Naive B cell (primary cell): ENCODE measurements around the gene KBTBD7. TPM values are rescaled to one million over a fixed set of nuclear protein-coding genes. Genes with fewer than 3 reads are reported as not detected.

Source experiments
- ATAC-seq, 2 donors: fragments of 150-1000 bp; cut with Tn5 transposase; 2 replicates each; pipeline ENCODE4 v1.10.0; 2021; ENCODE audit warnings: low read depth in 2 of 2, mild to moderate bottlenecking in 2 of 2, moderate library complexity in 2 of 2
- DNase-seq: peaks from one replicate; pipeline ENCODE4 v3.0.0; 2022
- H3K27ac Mint-ChIP-seq, 6 donors: one replicate each; pipeline ENCODE4 v1.8.0; 2020 to 2022; ENCODE audit warnings: mild to moderate bottlenecking in 6 of 6, mixed read lengths in 6 of 6, moderate library complexity in 5 of 6, inconsistent platforms in 2 of 6
- H3K27me3 Mint-ChIP-seq, 3 donors: one replicate each; pipeline ENCODE4 v1.8.0; 2021 to 2022; ENCODE audit warnings: mixed read lengths in 3 of 3, mild to moderate bottlenecking in 1 of 3
- H3K36me3 Mint-ChIP-seq, 2 donors: one replicate each; pipeline ENCODE4 v1.8.0; 2020 to 2022; ENCODE audit warnings: mixed read lengths in 2 of 2, inconsistent platforms in 1 of 2, mild to moderate bottlenecking in 1 of 2
- H3K4me1 Mint-ChIP-seq, 3 donors: one replicate each; pipeline ENCODE4 v1.8.0; 2020 to 2022; ENCODE audit warnings: mixed read lengths in 3 of 3, inconsistent platforms in 1 of 3, mild to moderate bottlenecking in 1 of 3, moderate library complexity in 1 of 3
- H3K4me3 Mint-ChIP-seq, 8 donors: one replicate each; pipeline ENCODE4 v1.8.0; 2020 to 2022; ENCODE audit warnings: mild to moderate bottlenecking in 8 of 8, mixed read lengths in 8 of 8, moderate library complexity in 8 of 8, inconsistent platforms in 2 of 8
- H3K9me3 Mint-ChIP-seq, 7 donors: one replicate each; pipeline ENCODE4 v1.8.0; 2020 to 2022; ENCODE audit warnings: mixed read lengths in 7 of 7, mild to moderate bottlenecking in 5 of 7, inconsistent platforms in 2 of 7, moderate library complexity in 1 of 7
- polyA plus RNA-seq, 6 donors: library from polyadenylated mRNA; unstranded; fragments of 300-500 nt; fragmentation: Illumina TruSeq; gene quantifications; one replicate each; pipeline ENCODE4 v1.2.3, GENCODE V29; 2021; ENCODE audit warnings: low read depth in 6 of 6

Gene KBTBD7
- polyA plus RNA-seq, 6 donors from 2014 or later: 3.4 to 11.7 (median 6.9) TPM

DNA sequence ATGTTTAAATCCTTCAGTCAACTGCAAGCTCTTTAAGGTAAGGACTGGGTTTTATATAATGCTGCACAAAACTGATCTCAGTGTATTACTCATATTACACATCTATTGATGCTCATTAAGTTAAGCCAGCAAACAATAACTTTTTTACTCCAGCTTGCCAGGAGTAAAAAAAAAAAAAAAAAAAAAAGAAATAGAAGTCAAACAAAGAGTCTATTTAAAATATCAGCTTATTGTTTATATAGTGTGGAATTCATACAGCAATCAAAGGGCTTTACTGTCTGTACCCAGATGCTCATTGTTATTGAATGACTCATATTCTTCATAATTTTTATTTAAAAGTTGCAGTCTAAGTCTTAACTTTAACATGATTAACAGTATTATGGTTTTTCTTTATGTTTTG lies 21.8 kb upstream of the KBTBD7 start:
- Mint-ChIP-seq H3K4me1 (no peaks in the 10 kb centered on the region), H3K27me3 (no peaks in the 10 kb centered on the region), H3K9me3 (peaks cover 0 to 12% (median 4%) of the 10 kb centered on the region in 7 donors), H3K36me3 (peaks cover 3 to 4% of the 10 kb centered on the region in 2 donors), H3K27ac (no peak overlapping the region), H3K4me3 (no peak overlapping the region)
- no peak for ATAC-seq
- DNase-seq: no peak

DNA sequence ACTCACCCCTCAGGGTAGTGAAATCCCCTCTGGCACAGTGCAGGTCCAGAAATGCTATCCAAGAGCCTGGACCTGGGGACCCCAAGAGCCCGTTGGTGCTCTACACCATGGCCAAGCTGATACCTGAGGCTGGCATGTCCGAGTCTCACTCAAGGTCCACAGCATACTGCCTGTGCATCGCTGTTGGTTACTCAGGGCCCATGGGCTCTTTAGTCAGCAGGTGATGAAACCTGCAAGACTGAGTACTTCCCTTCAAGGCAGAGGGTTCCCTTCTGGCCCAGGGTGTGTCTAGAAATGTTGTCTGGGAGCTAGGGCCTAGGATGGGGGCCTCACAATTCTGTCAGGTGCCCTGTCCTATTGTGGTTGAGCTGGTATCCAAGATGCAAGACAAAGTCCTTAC lies 19.6 kb upstream of the KBTBD7 start:
- Mint-ChIP-seq H3K27ac (no peak overlapping the region), H3K9me3 (peaks cover 0 to 17% (median 8%) of the 10 kb centered on the region in 7 donors), H3K4me3 (no peak overlapping the region), H3K27me3 (no peaks in the 10 kb centered on the region), H3K36me3 (peaks cover 5 to 8% of the 10 kb centered on the region in 2 donors), H3K4me1 (no peaks in the 10 kb centered on the region)
- ATAC-seq (no peak), DNase-seq (no peak)

DNA sequence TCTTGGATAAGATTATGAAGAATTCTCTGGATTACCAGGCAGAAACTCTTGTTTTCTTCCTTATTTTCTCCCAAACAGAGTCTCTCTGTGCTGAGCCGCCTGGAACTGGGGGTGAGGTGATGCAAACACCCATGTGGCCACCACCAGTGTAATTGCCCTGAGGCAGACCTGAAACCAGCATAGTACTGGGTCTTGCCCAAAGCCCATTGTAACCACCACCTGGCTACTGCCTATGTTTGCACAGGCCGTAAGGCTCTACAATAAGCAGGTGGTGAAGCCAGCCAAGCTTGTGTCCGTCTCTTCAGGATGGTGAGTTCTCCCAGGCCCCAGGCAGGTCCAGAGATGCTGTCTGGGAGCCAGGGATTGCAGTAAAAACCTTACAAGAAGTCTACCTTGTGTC lies 18.9 kb upstream of the KBTBD7 start:
- peak overlapping the region in 3 of 6 donors; percentile 15 to 77 (median 39) for H3K27ac Mint-ChIP-seq
- H3K27me3 Mint-ChIP-seq: no peaks in the 10 kb centered on the region
- ATAC-seq (no peak), DNase-seq (no peak)
- no peak overlapping the region for H3K4me3 Mint-ChIP-seq
- peaks cover 5 to 8% of the 10 kb centered on the region in 2 donors for H3K36me3 Mint-ChIP-seq
- peaks cover 0 to 19% (median 11%) of the 10 kb centered on the region in 7 donors for H3K9me3 Mint-ChIP-seq
- H3K4me1 Mint-ChIP-seq: no peaks in the 10 kb centered on the region

DNA sequence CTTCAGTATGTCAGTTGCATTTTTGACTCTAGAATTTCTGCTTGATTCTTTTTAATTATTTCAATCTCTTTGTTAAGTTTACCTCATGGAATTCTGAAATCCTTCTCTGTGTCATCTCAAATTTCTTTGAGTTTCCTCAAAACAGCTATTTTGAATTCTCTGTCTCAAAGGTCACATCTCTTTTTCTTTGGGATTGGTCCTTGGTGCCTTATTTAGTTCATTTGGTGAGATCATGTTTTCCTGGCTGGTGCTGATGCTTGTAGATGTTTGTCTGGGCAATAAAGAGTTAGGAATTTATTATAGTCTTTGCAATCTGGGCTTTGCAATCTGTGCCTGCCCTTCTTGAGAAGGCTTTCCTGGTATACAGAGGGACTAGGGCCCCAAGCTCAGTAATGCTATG lies 18.5 kb upstream of the KBTBD7 start:
- no peaks in the 10 kb centered on the region for H3K27me3 Mint-ChIP-seq
- peak overlapping the region in 2 of 6 donors; percentile 39 to 77 for H3K27ac Mint-ChIP-seq
- DNase-seq (no peak), ATAC-seq (no peak)
- no peaks in the 10 kb centered on the region for H3K4me1 Mint-ChIP-seq
- H3K36me3 Mint-ChIP-seq: peaks cover 5 to 8% of the 10 kb centered on the region in 2 donors
- H3K4me3 Mint-ChIP-seq: no peak overlapping the region
- H3K9me3 Mint-ChIP-seq: peaks cover 0 to 24% (median 16%) of the 10 kb centered on the region in 7 donors

DNA sequence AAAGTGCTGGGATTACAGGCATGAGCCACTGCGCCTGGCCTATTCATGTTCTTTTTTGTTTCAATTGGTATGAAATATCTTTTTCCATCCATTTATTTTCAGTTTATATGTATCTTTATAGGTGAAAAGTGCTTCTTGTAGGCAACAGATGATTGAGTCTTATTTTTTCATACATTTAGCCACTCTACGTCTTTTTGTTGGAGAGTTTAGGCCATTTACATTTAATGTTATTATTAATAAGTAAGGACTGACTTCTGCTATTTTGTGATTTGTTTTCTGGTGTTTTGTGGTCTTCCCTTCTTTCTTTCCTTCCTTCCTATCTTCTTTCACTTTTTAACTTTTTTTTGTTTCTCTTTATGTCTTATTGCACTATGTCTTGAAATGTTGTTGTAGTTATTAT lies 16.7 kb upstream of the KBTBD7 start:
- H3K36me3 Mint-ChIP-seq: peaks cover 5 to 8% of the 10 kb centered on the region in 2 donors
- ATAC-seq: no peak
- peak overlapping the region in 1 of 6 donors; percentile 26 for H3K27ac Mint-ChIP-seq
- H3K4me1 Mint-ChIP-seq: no peaks in the 10 kb centered on the region
- H3K9me3 Mint-ChIP-seq: peaks cover 0 to 24% (median 18%) of the 10 kb centered on the region in 7 donors
- DNase-seq: no peak
- no peaks in the 10 kb centered on the region for H3K27me3 Mint-ChIP-seq
- H3K4me3 Mint-ChIP-seq: no peak overlapping the region

DNA sequence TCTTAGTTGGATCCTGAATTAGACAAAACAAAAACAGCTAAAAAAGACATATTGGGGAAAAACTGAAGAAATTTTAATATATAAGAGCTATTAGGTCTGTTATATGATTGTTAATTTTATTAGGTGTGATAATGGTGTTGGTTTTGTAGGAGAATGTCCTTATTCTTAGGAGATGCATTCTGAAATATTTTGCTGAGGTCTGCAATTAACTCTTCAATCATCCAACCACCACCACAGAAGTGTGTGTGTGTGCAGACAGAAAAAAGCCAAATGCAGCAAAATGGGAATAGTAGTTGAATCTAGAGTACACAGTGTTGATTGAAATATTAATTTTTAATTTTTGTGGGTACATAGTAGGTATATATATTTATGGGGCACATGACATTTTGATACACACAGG lies 12.1 kb upstream of the KBTBD7 start:
- DNase-seq (no peak), ATAC-seq (no peak)
- Mint-ChIP-seq H3K27ac (no peak overlapping the region), H3K4me3 (no peak overlapping the region), H3K27me3 (no peaks in the 10 kb centered on the region), H3K36me3 (peaks cover 5 to 7% of the 10 kb centered on the region in 2 donors), H3K9me3 (peaks cover 0 to 17% (median 13%) of the 10 kb centered on the region in 7 donors), H3K4me1 (peaks cover 0 to 1% (median 0%) of the 10 kb centered on the region in 3 donors)

DNA sequence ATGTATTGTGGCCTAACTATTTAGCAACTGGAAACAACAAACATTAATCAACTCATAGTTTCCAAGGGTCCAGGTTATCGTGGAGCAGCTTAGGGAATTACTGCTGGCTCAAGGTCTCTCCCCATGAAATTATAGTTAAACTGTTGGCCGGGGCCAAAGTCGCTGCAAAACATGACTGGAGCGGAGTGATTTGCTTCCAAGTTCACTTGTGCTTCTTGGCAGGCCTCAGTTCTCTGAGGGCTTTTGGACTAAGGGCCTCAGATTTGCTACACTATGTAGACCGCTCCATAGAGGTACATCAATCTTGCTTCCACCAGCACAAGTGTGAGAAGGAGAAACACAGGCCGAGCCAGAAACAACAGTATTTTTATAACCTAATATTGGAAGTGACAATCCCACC lies 9.4 kb upstream of the KBTBD7 start:
- ATAC-seq: no peak
- H3K27me3 Mint-ChIP-seq: no peaks in the 10 kb centered on the region
- DNase-seq: no peak
- no peak overlapping the region for H3K4me3 Mint-ChIP-seq
- peaks cover 0 to 13% (median 7%) of the 10 kb centered on the region in 7 donors for H3K9me3 Mint-ChIP-seq
- no peaks in the 10 kb centered on the region for H3K36me3 Mint-ChIP-seq
- H3K27ac Mint-ChIP-seq: peak overlapping the region in 1 of 6 donors; percentile 19
- H3K4me1 Mint-ChIP-seq: peaks cover 20 to 23% (median 21%) of the 10 kb centered on the region in 3 donors

DNA sequence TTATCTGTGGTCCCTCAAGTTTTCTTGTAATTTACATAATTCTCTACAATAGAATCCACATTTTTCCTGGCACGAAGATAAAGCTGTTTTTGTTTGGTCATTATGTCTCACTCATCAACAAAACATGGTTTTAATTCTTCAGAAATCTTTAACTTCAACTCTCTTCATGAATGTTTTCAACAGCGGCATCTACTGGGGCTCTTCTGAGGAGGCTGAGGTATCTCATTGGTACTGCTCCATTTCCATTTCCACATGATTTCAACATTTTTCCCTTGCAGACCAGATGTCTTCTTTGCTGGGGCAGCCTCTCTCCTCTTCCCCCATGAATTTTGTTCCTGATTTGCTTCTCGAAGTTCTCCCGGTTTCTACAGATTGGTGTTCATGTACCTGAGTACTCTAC lies 5.8 kb upstream of the KBTBD7 start:
- no peaks in the 10 kb centered on the region for H3K36me3 Mint-ChIP-seq
- H3K4me3 Mint-ChIP-seq: peak overlapping the region in 5 of 8 donors; percentile 4 to 75 (median 34)
- H3K4me1 Mint-ChIP-seq: peaks cover 31 to 37% (median 31%) of the 10 kb centered on the region in 3 donors
- DNase-seq (no peak), ATAC-seq (no peak)
- peak overlapping the region in 5 of 6 donors; percentile 98 for H3K27ac Mint-ChIP-seq
- H3K9me3 Mint-ChIP-seq: peaks cover 0 to 4% (median 0%) of the 10 kb centered on the region in 7 donors
- no peaks in the 10 kb centered on the region for H3K27me3 Mint-ChIP-seq

DNA sequence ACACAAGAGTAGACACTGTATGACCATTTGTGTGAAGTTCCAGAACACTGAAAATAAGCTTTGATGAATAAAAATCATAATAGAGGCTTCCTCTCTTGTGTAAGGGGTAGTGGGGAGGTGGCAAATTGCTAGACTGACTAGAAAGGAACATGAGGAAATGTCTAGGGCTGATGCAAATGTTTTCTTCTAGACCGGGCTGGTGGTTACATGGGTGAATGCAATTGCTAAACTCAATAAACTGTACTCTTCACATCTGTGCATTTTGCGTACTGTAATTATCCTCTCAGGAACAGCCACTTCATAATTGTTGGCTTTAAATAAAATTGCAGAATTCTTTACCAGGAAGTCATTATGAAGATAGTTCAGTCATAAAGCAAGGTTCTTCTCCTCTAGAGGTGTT lies 5.2 kb upstream of the KBTBD7 start:
- Mint-ChIP-seq H3K4me3 (peak overlapping the region; percentile 6 to 79 (median 56)), H3K27me3 (no peaks in the 10 kb centered on the region), H3K4me1 (peaks cover 33 to 40% (median 34%) of the 10 kb centered on the region in 3 donors), H3K9me3 (peaks cover 0 to 4% (median 0%) of the 10 kb centered on the region in 7 donors), H3K27ac (peak overlapping the region; percentile 98), H3K36me3 (no peaks in the 10 kb centered on the region)
- ATAC-seq (peak; percentile 95 to 96), DNase-seq (peak; percentile 87)

DNA sequence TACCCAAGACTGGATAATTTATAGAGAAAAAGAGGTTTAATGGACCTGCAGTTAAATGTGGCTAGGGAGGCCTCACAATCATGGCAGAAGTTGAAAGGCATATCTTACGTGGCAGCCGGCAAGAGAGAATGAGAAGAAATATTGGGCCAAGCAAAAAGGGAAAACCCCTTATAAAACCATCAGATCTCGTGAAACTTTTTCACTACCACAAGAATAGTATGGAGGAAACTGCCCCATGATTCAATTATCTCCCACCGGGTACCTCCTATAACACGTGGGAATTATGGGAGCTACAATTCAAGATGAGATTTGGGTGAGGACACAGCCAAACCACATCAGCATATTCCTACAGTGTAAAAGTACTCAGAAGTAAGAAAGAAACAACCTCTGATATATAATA lies 4.7 kb upstream of the KBTBD7 start:
- peak overlapping the region; percentile 6 to 79 (median 56) for H3K4me3 Mint-ChIP-seq
- DNase-seq: peak; percentile 68
- peaks cover 0 to 4% (median 0%) of the 10 kb centered on the region in 7 donors for H3K9me3 Mint-ChIP-seq
- no peaks in the 10 kb centered on the region for H3K36me3 Mint-ChIP-seq
- H3K27ac Mint-ChIP-seq: peak overlapping the region; percentile 98
- ATAC-seq: peak; percentile 35 to 45
- no peaks in the 10 kb centered on the region for H3K27me3 Mint-ChIP-seq
- peaks cover 37 to 44% (median 38%) of the 10 kb centered on the region in 3 donors for H3K4me1 Mint-ChIP-seq

DNA sequence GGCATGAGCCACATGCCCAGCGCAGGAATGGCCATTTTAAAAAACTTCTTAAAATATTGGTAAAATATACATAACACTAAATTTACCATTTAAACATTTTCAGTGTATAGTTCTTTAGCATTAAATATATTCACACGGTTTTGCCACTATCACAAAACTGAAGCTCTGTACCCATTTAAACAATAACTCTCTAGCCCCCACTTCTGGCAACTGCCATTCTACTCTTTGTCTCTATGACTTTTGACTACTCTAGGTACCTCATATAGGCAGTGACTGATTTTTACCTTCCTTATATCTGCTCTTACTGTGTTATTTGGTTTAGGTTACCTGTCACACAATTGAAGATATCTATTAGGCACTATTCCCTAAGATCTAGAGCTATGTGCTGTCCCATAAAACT lies 2.3 kb upstream of the KBTBD7 start:
- Mint-ChIP-seq H3K4me3 (peak overlapping the region in 3 of 8 donors; percentile 1 to 45 (median 12)), H3K27ac (peak overlapping the region in 3 of 6 donors; percentile 13 to 98 (median 18)), H3K27me3 (no peaks in the 10 kb centered on the region), H3K9me3 (peaks cover 0 to 4% (median 0%) of the 10 kb centered on the region in 7 donors), H3K36me3 (peaks cover 0 to 6% of the 10 kb centered on the region in 2 donors), H3K4me1 (peaks cover 52 to 68% (median 56%) of the 10 kb centered on the region in 3 donors)
- DNase-seq (no peak), ATAC-seq (no peak)

DNA sequence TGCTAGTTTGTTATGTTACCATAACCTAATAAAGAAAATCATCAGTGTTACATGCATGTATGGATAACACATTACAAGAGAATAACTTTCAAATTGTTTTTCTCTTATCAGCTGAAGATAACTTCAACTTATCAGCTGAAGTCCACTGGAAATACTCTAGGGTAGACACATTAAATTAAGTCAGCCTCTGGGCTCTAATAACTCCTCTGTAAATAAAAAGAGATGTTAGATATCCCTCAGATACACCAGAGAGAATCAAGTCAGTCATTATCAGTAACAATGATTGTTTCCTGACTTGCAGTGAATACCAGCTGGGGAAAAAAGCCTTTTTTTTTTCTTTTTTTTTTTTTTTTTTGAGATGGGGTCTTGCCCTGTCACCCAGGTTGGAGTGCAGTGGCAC lies 1.6 kb upstream of the KBTBD7 start:
- DNase-seq: no peak
- Mint-ChIP-seq H3K27ac (no peak overlapping the region), H3K36me3 (peaks cover 0 to 6% of the 10 kb centered on the region in 2 donors), H3K27me3 (no peaks in the 10 kb centered on the region), H3K9me3 (peaks cover 0 to 4% (median 0%) of the 10 kb centered on the region in 7 donors), H3K4me3 (peak overlapping the region in 4 of 8 donors; percentile 15 to 47 (median 42)), H3K4me1 (peaks cover 52 to 66% (median 56%) of the 10 kb centered on the region in 3 donors)
- ATAC-seq: no peak

DNA sequence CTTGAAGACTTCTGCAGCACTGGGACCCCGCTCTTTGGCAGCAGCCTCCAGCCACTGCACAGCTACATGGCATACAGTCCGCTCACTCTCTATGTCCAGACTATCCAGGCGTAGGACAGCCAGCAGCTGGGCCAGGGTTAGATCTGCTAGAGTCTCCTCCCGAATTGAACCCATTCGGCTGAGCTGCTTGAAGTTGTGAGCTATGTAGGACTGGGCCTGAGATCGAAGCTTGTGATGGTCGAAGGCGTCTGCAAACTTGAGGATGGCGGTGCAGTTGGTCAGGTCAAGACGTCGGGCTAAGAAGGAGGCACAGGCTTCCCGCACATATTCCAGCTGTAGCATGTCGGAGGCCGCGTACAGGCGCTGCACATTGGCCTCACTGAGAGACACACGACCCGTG lies 900 bp downstream of the KBTBD7 start:
- peak overlapping the region; percentile 86 to 97 (median 94) for H3K4me3 Mint-ChIP-seq
- peak overlapping the region in 5 of 6 donors; percentile 24 to 89 (median 56) for H3K27ac Mint-ChIP-seq
- no peak for DNase-seq
- no peaks in the 10 kb centered on the region for H3K27me3 Mint-ChIP-seq
- H3K4me1 Mint-ChIP-seq: peaks cover 29 to 52% (median 45%) of the 10 kb centered on the region in 3 donors
- peaks cover 0 to 6% of the 10 kb centered on the region in 2 donors for H3K36me3 Mint-ChIP-seq
- ATAC-seq: no peak
- H3K9me3 Mint-ChIP-seq: no peaks in the 10 kb centered on the region

DNA sequence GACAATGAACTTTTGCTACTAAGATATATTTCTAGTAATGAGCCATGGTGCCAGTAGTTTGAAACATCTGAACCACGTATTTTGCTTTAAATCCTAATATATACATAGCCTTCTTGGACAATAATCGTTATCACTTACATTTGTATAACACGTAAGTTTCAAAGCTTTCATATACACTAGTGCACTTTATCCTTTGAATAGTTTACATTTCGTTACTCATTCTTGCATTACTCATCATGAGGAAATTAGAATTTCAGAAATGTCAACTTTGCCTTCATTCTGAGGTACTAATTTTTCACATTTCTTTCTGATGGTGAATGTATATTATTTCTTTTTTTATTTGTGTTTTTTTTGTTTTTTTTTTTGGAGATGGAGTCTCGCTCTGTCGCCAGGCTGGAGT lies 5.8 kb downstream of the KBTBD7 start:
- H3K27me3 Mint-ChIP-seq: no peaks in the 10 kb centered on the region
- ATAC-seq (no peak), DNase-seq (no peak)
- no peak overlapping the region for H3K27ac Mint-ChIP-seq
- H3K36me3 Mint-ChIP-seq: peaks cover 0 to 6% of the 10 kb centered on the region in 2 donors
- H3K9me3 Mint-ChIP-seq: no peaks in the 10 kb centered on the region
- H3K4me3 Mint-ChIP-seq: no peak overlapping the region
- peaks cover 12 to 30% (median 26%) of the 10 kb centered on the region in 3 donors for H3K4me1 Mint-ChIP-seq
